GM12891 (cell line): Measurements from ENCODE around the gene ATXN7L2.

Source experiments
- DNase-seq: peaks from one replicate; pipeline ENCODE4 v3.0.0; 2011; ENCODE audit warnings: low spot score; ENCODE audit not compliant: insufficient read length
- FAIRE-seq: peaks from 2 replicates; lab custom pipeline; 2011; peaks lifted over from hg19 to GRCh38; lab: Jason Lieb, UNC
- PAX5 ChIP-seq: IDR thresholded peaks from 2 replicates; pipeline ENCODE4 v1.6.1; 2011; ENCODE audit warnings: low read length, moderate library complexity, mild to moderate bottlenecking; ENCODE audit not compliant: insufficient read depth, severe bottlenecking
- POLR2A ChIP-seq: IDR thresholded peaks from 2 replicates; pipeline ENCODE4 v1.6.1; 2011; ENCODE audit warnings: low read depth, low read length, control low read depth
- POLR2AphosphoS5 ChIP-seq: IDR thresholded peaks from 2 replicates; pipeline ENCODE4 v1.6.1; 2011; ENCODE audit warnings: low read depth, low read length, control low read depth
- POU2F2 ChIP-seq: IDR thresholded peaks from 2 replicates; pipeline ENCODE4 v1.6.1; 2011; ENCODE audit warnings: low read depth, mild to moderate bottlenecking, control low read depth, low read length, moderate library complexity
- SPI1 ChIP-seq: IDR thresholded peaks from 2 replicates; pipeline ENCODE4 v1.6.1; 2011; ENCODE audit warnings: low read depth, low read length, control low read depth
- TAF1 ChIP-seq: IDR thresholded peaks from 2 replicates; pipeline ENCODE4 v1.6.1; 2011; ENCODE audit warnings: low read depth, low read length, control low read depth

Gene ATXN7L2

DNA sequence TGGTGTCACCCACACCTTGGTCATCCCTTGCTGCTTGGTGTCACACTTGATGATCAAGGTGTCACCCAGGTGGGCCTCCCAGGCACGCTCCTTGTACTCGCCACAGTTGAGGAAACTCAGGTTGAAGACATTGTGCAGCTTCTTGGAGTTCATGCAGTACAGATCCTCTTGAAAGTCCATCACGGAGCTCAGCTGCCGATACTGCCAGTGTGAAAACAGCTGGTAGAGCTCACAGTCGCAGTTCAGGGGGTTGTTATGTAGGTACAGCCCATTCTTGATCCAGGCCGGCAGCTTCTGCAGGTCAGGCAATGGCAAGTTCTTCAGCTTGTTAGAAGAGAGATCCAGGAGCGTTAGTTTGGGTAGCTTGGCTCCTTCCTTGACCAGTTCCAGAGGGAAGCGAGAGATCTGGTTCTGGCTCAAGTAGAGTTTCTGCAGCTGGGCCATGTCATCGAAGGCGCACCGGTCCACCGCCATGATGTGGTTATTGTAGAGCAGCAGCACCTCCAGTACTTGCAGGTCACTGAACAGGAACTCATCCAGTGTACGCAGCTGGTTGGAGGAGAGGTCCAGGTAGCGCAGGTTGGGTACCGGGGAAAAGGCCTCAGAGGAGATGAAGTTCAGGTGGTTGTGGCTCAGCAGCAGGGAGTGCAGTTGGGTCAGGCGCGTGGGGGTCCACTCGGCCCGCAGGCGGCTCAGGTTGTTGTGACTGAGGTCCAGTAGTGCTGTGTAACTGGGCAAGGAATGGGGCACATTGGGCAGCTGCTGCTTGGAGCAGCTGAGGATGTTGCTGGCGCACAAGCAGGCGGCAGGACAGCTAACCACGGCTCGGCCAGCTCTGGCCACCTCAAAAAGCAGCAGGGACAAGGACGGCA is 24.5 kb downstream of the ATXN7L2 start:
- TF ChIP-seq PAX5: no peak
- no peak for TF ChIP-seq TAF1
- TF ChIP-seq POLR2A: no peak
- no peak for TF ChIP-seq SPI1
- TF ChIP-seq POLR2AphosphoS5: no peak
- TF ChIP-seq POU2F2: no peak
- DNase-seq: no peak
- FAIRE-seq: no peak

- TF ChIP-seq SPI1: no peak
- TF ChIP-seq POLR2AphosphoS5: no peak
- no peak for TF ChIP-seq TAF1
- TF ChIP-seq POU2F2: no peak
- TF ChIP-seq PAX5: no peak
- TF ChIP-seq POLR2A: no peak
- DNase-seq: no peak
- no peak for FAIRE-seq
These were observed 25.1 kb downstream of the ATXN7L2 start for GRCh38 chr1:109508873-109509175.

- no peak for TF ChIP-seq POLR2A
- TF ChIP-seq TAF1: no peak
- no peak for TF ChIP-seq POU2F2
- no peak for TF ChIP-seq POLR2AphosphoS5
- no peak for TF ChIP-seq PAX5
- no peak for TF ChIP-seq SPI1
- DNase-seq (peak; percentile 79), FAIRE-seq (peak; percentile 69)
These were observed 25.8 kb downstream of the ATXN7L2 start, which contains the start of gene AMIGO1 for GRCh38 chr1:109509176-109510134. Gene AMIGO1, minus strand, starts transcription at chr1:109509727. Its CDS starts 815 bp downstream, at chr1:109508912.

DNA sequence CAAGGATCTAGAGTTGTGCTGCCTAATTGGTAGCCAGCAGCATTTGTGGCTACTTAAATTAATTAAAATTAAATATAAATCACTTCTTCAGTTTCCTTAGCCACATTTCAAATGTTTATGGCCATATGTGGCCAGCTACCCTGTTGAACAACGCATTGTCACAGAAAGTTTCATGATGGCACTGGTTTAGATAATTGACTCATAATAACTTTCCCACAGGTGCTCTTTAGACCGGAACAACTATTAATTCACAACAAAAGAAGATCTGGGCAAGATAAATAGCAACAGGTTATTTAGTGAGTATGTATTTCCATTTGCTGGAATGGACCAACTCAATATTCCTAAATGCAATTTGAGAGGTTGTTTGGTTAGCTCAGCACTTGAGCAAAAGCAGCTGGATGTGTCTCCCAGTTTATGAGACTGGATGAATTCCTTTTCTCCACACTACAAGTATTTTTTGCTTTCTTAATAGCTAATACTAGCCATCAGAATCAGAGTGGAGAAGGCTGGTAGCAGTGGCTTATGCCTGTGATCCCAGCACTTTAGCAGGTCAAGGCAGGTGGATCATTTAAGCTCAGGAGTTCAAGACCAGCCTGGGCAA is 29.5 kb downstream of the ATXN7L2 start:
- TF ChIP-seq TAF1: no peak
- no peak for TF ChIP-seq POLR2AphosphoS5
- no peak for TF ChIP-seq POLR2A
- no peak for TF ChIP-seq PAX5
- no peak for TF ChIP-seq SPI1
- TF ChIP-seq POU2F2: no peak
- no peak for DNase-seq
- FAIRE-seq: no peak

GRCh38 chr1:109514846-109515245 is 31.1 kb downstream of the ATXN7L2 start:
- DNase-seq (no peak), FAIRE-seq (no peak)
- TF ChIP-seq POLR2A (no peak), POU2F2 (no peak), POLR2AphosphoS5 (no peak)

- FAIRE-seq (no peak), DNase-seq (no peak)
- TF ChIP-seq TAF1 (no peak), POLR2A (no peak), SPI1 (no peak), POU2F2 (no peak), PAX5 (no peak), POLR2AphosphoS5 (no peak)
These were observed 33.2 kb downstream of the ATXN7L2 start for GRCh38 chr1:109516872-109517271.

GRCh38 chr1:109517337-109517736 is 33.6 kb downstream of the ATXN7L2 start:
- TF ChIP-seq SPI1 (no peak), POLR2A (no peak), POU2F2 (no peak)
- DNase-seq (no peak), FAIRE-seq (no peak)

DNA sequence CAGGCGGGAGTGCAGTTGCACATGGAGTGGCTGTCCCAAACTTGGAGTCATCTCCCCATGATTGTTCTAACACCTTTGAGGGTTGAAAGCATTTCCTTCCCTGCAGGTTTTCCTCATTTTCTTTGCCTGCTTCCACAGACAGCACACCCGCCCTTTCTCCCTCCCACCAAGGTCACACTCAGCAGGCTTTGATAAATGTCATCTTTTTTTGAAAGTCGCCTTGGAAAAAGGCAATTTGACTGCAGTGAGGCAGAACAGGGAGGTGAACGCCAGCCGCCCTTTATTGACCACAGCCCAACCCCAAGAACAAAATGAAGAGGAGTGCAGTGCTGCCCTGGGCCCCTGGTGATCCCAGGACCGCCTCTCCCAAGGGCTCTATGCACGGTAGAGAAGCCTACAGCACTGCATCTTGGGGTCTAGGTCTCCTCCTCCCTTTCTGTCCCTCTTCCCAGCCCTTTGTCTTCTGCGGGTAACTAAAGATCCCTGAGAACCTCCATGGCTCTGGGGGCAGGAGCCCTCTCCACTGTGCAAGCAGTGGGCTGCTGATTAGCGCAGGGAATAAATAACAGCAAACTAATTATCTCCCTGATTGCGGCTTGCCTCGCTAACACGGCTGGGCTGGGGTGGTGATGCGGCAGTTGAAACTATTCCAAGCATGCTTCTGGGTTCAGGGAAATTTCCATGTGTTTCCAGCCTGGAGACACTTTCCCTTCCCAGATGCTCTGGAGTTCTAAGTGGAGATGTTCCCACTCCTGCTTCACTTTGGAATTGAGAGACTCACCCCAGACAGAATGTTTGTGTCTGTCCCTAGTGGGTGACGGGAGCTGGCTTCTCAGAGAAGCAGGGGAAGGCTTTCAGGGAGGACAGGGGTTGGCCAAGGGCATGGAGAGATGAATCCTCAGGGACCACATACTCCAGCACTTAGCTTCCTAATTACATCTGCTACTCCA is 37.6 kb downstream of the ATXN7L2 start:
- DNase-seq (no peak), FAIRE-seq (no peak)
- no peak for TF ChIP-seq POU2F2
- TF ChIP-seq PAX5: no peak
- no peak for TF ChIP-seq TAF1
- no peak for TF ChIP-seq SPI1
- TF ChIP-seq POLR2A: no peak
- TF ChIP-seq POLR2AphosphoS5: no peak
